ENCODE measurements around the gene KCTD16.

KCTD16 gene

DNA sequence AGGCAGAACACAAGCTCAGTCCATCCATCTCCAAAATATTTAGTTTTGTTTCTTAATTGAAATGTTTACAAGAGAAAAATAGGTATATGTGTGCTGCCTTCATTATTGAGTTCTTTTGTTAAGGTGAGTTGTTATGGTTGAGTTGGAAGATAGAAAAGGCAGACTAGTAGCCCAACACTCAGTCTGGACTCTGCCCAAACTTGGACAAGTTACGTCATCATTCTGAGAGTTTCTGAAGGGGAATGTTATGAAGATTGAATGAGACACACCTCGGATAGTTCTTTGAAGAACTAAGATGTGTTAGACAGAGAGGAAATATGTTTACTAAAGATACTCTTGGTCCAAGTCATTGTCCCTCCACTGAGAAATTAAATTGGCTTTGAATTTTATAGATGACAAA, 245.5 kb downstream of the KCTD16 start:
- DNase-seq: no peak

DNA sequence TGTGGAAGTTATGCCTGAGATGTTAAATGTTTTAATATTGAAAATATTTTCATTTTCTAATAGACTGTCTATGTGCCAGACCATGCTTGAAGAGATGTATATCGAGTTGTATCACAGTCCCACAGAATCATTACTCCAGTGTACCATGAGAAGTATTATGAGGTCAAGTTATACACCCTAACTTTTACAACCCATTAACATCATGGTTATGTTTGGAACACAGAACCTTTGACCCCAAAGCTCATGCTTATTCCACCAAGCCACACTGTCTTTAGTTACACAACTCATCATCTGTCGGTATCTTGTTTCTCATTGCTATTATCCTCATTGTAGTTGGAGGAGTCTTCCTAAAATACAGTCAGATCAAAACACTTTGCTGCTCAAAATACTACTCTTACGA, 248.0 kb downstream of the KCTD16 start:
- DNase-seq: no peak

DNA sequence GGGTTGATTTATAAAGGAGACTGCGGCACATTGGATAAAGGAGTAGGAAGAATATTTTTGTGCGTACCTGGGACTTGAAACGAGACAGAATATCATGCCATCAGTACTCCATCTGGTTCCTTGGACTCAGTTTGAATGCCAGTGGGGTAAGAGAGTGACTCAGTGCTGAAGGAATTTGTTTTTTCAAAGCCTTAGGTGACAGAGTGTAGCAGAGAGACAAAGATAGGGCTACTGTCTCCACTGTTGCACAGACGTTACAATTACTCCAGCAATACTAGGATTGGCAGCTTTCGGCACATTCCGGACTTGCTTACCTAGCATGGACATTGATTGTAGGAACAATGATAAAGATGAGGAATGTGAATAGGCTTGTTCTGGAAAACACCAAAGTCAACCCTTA, 250.7 kb downstream of the KCTD16 start:
- no peak for DNase-seq

DNA sequence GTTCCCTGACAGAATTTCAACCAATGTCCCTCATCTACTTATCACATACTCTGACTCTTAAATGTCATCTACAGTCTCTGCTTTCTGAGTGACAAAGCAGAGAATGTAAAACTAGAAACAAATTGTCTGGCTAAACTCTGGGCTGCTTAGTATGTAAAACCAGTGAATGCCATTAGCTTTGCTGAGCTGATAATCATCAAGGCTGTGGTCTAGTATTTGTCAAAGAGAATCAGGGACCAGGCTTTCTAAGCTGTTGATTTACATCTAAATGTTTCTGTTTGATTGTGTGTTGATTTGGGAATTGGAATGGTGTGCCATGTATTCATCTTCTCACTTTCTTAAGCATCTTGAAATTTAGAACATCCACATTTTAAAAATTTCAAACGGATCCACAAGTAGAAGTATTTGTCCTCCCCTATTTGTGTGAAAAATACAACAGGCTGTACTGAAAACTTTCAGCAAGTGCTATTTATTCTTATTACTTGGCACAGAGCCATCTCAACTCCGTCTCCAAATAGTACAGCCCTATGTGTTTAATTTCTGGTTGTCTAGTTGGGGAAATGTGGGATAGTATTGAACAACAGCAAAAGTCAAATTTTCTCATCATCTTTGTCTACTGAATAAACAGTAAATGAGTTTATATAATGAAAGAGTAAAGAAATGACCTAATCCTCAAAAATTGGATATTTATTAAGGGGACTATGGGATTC, 251.5 kb downstream of the KCTD16 start:
- no peak for DNase-seq

DNA sequence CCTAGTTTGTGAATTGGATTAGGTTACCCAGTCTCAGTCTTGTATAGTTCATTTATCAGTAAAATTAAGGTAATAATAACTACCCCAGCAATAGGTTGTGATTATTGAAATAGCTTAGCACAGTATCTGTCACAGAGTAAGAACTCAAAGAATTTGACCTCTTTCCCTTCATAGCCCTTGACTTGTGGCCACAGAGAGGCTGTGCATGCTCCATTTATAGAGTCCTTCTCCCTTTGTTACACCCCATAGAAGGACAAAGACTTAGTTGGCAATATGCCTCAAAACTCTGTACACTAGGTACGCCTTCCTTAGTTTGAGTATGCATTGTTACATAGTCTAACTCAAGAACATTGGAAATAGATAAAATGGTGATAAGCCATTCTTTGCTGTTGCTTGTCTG, 257.2 kb downstream of the KCTD16 start:
- DNase-seq: no peak

DNA sequence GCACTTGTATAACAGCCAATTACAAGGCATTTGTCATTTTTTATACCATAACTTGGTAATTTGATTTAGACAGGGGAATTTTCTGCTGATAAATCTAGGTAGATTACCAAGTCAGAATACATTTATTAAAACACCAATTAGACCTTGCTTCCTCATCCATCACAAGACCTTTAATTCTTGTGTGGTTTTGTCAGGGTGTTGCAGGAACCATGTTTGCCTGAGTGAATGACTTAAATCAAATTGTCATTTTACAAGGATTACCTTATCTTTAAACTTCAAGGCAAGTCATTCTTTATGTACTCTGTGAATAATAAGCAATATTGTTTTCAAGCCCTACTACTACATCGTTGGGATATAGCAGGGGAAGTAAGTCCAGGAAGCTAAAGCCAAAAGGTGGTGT, 257.7 kb downstream of the KCTD16 start:
- no peak for DNase-seq

DNA sequence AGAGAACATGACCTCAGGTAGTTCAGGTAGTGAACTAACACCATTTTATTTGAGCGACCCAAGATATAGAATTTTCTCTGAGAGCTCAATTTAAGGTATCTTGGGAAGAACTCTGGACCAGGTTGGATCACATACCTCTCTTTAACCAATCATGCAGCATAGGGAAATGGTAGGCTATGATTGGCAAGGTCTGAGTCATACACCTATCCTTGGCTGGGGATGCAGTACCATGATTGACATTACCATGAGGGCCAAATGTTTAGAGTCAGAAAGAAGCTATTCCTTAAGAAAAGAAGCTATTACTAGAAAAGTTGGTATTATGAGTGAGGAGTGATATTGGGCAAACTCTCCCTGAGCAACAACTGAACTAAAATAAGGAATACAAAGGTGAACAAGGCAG, 258.7 kb downstream of the KCTD16 start:
- DNase-seq: no peak

DNA sequence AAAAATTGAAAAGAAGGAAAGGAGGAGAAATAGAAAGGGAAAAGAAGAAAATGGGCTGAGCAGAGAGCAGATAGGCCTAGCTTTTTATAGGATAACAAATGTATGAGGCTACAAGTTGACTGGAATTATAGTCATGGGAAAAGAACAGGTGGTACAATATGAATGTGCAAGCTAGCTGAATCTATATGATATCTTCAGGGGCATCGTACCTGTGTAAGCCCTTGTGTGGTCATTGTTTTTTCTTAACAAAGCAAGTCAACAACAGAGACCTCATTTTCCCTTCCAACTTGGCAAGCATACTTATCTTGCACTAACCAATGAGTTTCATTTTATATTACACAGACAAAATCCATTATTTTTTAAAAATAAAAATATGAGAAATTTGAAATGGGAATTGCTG, 259.2 kb downstream of the KCTD16 start:
- DNase-seq: no peak

DNA sequence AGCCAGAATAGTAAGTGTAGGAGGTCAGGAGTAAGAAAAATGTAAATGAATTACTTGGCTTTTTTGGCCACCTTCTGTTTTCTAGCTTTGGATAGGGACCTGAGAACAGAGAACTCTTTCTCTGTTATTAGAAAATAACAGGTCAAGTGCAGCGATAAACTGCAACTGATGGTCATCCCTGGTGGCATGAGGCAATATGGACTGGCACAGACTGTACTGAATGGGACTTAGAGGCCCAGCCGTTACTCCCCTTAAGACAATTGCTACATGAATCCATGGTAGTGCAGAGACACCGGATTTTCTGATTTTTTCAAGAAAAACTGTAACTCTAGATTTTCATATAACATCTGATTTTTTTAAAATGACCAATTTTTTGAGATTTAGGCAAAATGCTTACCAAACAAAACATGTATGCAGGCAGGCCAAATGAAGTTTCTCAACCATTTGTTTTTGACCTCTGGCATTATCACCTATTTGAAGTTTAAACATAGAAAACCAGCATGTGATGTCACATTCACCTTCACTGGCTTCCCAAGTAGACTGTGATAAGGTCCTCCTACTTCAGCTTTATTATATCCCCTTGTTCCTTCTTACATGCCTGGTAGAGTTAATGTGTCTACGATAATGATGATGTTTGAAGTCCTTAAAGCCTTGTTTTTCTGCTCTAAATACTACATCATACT, 262.6 kb downstream of the KCTD16 start:
- no peak for DNase-seq

DNA sequence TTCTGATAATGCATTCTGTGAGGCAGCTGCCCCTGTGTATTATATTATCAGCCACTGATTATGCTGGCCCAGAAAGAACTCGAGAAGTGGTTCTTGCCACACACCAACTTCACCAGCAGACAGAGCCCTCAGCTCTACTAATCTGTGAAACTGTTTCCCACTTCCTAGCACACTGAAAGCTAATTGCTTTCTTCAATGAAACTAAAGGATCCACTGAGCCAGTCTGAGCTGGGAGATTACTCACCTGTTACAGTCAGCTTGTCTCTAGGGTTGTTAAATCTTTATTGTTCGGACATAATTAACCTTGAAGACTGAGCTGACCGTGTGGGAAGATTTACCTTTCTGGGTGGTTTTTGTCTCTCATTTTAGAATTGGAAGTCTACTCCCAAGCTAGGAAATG, 263.2 kb downstream of the KCTD16 start:
- no peak for DNase-seq

DNA sequence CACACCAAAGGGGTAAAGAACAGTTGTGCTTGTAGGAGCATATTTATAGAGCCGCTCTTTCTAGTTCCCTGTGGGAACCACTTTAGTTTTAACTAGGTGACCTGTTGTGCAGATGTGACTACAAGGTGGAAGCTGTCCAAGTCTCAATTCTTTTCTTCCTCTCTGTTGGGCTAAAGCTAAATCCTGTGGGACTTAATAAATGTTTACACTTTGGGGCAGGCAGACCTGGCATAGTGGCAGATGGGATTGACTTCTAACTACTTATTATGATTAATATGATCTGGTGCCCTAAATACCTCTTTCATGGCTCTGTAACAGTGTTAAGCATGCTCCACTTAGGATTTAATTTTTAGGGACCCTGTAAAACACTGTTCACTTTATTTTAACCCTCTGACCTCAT, 265.3 kb downstream of the KCTD16 start:
- no peak for DNase-seq

DNA sequence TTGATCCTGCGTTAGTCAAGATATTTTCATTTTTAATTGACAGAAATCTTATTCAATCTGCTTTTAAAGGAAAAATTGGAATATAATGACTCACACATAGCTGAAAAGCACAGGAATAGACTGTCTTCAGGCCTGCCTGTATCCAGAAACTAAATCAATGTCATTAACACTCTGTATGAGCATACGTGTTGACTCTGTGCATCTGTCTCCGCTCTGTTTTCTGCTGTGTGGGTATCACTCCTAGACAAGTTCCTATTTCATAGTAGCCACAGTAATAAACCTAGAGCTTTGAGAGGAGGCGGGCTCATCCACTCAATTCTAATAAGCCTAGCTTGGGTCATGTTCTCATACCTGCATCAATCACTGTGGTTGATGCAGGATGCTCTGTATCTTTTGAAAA, 267.6 kb downstream of the KCTD16 start:
- no peak for DNase-seq

DNA sequence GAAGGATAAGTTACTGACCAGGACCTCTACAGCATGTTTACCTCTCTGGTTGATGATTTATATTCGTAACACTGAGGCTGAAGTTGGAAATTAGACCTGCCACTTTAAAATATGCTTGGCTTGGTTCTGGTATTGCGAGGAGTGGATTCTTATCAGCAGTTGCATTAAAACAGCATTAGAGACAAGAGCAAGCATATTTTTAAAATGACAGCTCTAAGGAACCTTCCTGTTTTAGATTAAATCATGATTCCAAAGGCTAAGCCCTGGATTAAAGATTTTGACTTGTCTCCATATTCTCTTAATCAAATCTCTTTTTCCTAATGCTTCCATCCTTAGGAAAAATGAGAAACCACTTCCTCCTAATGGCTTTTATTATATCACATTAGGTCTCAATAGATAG, 277.8 kb downstream of the KCTD16 start:
- no peak for DNase-seq

DNA sequence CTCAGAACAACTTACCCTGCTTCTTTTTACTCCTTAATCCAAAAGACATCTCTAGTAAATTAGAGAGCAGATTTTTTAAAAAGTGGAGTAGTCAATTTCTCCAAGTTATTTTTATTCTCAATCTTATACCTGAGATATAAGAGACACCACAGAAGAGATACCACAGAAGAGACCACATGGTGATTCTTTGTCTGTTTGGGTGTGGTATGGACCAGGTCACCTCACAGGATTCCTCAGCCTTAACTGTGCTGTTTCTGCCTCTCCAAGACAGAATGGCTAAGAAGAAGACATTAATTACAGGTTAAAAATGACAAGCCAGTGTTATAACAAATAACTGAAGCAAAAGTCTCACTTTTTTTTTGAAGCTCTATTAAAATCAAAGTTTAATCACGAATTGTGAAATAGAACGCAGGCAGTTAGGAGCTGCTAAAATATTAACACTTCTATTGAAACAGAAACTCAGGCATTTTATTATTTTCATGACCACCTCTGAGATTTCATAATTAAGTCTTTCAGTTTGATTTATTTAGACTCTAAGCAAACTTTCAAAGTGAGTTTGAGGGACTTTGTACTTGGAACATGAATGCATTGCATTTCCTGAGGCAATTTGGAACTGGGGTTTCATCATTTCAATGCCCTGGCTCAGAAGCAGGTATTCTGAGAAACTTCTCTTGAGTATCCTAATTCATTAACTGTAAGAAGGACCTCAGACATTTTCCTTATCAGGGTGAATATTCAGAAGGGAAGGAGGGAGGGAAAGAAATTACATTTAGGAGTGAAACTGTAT, 280.7 kb downstream of the KCTD16 start:
- no peak for DNase-seq

DNA sequence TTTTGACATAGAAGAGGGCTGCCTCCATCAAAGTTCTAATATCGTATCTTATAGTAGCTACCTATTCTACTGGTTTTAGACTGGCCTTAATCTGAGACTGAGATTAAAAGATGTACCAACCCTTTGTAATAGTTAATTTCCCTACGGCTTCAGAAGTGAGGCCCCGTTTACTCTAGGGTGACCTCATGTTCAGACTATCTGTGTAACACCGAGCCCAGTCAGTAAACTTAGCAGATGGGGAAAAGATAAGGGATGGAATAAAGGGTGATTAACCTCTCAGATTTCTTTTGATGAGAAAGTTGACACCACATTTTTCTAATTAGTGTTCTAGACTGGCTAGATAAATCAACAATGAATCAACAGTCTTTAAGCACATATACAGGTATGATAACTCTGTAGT, 283.1 kb downstream of the KCTD16 start:
- no peak for DNase-seq

DNA sequence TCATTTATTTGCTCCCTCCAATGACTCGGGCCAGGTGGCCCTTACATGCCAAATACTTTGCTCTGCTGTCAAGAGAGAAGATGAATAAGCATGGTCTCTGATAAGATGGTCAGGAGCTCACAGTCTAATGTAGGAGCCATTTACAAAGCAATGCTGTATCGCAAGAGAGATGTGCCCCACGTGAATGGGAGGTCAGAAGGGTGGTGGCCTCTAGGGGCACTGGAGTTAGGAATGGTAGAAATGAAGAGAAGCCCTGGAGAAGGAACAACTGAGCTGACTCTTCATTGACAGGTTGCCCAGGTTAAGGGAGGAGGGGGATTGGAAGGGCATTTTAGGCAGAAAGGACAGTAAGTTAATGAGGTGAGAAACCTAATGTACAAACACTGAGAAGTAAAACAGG, 286.5 kb downstream of the KCTD16 start:
- DNase-seq: no peak

DNA sequence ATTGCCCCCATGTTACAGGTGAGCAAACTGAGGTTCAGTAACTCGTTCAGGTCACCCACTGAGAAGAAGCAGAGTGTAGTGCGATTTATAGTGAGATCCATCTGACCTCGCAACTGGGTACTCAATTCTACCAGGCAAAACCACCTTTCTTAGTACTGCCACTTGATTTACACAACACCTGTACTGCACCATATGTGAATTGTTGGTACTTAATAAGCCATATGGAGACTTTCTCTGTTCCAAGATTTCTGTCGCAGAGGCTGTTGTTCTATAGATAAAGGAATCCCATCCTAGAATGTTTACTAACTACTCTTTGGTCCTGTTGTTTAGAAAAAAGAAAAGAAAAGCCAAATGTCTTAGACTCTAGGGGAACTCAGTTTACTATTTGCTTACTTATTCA, 287.5 kb downstream of the KCTD16 start:
- no peak for DNase-seq

DNA sequence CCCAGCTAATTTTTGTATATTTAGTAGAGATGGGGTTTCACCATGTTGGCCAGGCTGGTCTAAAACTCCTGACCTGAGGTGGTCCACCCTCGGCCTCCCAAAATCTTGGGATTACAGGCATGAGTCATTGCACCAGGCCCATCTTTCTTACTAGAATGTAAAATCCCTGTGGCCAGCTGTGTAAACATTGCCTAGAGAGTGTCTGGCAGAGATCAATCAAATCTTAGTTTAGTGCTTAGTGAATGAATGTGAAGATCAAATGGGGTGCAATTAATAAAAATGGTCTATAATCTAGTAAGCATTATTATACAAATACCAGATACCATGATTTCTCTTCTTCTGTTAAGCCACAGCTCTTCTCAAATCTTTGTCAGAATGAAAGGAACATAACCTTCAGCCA, 289.9 kb downstream of the KCTD16 start:
- no peak for DNase-seq

DNA sequence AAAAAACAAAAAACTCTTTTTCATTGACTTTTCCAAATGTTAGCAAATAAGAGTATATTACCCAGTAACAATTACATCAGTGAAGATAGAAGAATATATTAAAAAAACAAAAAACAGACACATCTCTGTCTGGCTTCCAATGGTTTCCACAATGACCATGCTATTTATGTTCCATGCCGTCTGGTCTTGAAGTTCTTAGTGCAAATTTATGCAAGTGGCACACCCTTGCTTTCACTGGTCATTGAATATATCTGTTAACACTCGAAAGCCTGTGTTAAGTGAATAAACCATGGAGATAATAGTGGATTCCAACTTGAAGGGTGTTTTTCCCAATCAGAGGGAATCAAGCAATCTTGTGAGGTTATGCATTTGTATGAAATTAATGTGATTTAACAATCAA, 291.9 kb downstream of the KCTD16 start:
- DNase-seq: no peak

DNA sequence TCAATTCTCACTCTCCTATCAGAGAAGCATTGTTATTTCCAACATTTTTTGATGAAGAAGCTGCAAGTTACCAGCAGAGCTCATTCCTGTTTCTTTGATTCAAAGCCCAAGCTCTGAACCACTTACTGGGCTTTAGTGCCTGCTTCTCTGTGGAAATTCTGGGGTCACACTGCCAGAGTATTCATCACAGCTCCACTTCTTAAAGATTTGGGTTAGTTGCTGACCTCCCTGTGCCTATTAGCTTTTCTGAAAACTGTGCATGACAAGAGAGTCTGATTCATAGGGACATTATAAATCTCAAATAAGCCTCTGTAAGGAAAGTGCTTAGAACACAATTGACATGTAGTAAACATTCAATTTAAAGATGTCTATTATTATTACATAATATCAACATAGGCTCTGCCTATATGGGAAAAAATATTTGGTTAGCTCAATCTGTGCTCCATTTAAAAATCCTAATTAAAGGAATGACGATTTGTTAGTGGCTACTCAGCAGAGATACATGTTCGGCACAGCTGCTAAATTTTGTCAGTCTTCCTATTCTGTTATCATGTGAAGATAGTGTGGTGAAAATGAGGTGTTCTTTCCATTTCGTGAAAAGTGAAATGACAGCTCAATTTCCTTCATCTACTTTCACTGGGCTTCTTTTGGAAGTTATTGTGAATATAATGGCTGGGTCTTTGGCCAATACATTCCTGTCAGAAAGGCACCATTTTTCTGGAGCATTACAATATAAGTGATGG, 293.0 kb downstream of the KCTD16 start:
- DNase-seq: no peak

DNA sequence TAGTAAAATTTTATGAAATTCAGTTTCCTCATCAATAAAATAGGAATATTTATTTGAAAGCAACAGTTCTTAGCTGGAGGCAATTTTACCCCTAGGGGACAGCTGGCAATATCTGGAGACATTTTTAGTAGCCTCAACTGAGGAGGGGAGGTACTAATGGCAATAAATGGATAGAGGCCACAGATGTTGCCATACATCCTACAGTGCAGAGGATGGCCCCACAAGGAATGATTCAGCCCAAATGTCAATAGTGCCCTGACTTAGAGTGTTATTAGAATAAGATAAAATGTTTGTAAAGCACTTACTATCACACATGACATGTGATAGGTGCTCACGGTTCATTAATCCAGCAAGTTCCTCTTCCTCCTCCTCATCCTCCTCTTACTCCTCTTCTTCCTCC, 293.6 kb downstream of the KCTD16 start:
- no peak for DNase-seq

DNA sequence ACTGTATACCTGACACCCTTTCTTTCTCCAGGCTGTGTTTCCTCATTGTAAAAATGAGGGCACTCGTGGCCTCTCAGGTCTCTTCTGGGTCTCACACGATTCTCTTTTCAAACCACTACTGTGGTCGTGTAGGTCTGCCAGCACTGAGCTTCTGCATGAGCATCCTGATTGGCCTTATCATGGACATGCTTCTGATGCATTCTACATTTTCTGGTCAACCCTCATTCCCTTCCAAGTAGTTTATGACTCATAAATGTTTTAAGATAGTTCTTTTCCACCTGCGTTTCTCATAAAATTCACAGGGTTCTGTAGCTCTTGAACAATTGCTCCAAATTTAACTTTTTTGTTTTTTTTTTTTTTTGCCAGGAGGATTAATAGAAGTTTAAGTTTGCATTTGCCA, 294.8 kb downstream of the KCTD16 start:
- no peak for DNase-seq

DNA sequence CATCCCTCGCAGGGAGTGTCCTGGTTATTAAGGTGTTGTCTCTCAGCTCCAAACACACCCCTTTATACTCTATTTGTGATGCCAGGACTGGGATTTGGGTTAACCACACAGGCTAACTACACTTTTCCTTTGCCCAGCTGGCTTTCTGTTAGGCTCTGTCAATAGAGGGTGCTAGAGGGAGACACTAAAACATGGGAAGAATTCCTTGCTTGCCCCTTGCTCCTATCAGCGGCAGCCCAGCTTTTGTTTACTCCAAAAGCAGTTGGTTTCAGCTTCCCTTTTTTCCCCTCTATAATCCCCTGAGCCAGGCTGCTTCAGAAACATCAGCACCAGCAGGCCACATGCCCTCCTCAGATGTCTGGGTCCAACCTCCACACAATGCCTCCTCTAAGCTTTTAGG, 297.1 kb downstream of the KCTD16 start:
- no peak for DNase-seq

DNA sequence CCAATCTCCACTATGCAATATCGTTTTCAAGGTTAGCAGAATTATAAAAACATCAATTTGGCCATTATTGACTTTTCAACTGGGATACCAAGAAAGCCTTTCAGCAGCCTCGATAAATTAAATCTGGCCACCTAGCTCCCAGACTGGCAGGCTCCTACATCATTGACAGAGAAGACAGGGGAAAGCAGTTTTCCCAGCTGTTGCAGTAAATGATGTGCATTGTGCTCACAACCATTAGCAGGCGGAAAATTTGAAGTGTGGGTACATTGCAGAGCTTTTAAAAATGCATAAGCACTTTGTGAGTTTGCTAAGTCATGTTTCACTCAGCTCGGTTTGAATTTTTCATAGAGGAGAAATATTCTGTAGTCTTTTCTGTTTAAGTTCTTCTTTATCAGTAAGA, 297.9 kb downstream of the KCTD16 start:
- DNase-seq: no peak
